ENCODE data around the gene TMA16. TPM values are rescaled to one million over a fixed set of nuclear protein-coding genes. Genes with fewer than 3 reads are reported as not detected.

Gene TMA16
- total RNA-seq, 1 donor from 2014 or later, result 20.9 TPM

GRCh38 chr4:163556177-163556576 lies 61.7 kb downstream of the TMA16 start:
- no peak overlapping the region for H3K9ac ChIP-seq (ENCODE audit: low read depth in 1 of 3, low read length in 3 of 3)

GRCh38 chr4:163556650-163557391 lies 62.3 kb downstream of the TMA16 start:
- Histone ChIP-seq H3K36me3 (ENCODE audit: control insufficient read depth in 3 of 3, insufficient read depth in 3 of 3, low read length in 3 of 3) (no peaks in the 10 kb centered on the region), H3K27ac (ENCODE audit: low read depth, low read length) (no peak overlapping the region), H3K4me3 (ENCODE audit: low read length in 3 of 3) (no peak overlapping the region), H3K9me3 (ENCODE audit: control insufficient read depth in 3 of 3, low read length in 3 of 3) (peaks cover 0 to 2% (median 0%) of the 10 kb centered on the region in 3 donors), H3K27me3 (ENCODE audit: control insufficient read depth in 3 of 3, insufficient read depth in 3 of 3, low read length in 3 of 3) (no peaks in the 10 kb centered on the region), H3K4me1 (ENCODE audit: control insufficient read depth in 3 of 3, insufficient read depth in 3 of 3, low read length in 3 of 3) (no peaks in the 10 kb centered on the region), H3K9ac (ENCODE audit: low read depth in 1 of 3, low read length in 3 of 3) (no peak overlapping the region)

More at GRCh38 chr4:163556177-163556576, 61.7 kb downstream of the TMA16 start:
- H3K27ac ChIP-seq (ENCODE audit: low read depth, low read length), result no peak overlapping the region
- H3K36me3 ChIP-seq (ENCODE audit: control insufficient read depth in 3 of 3, insufficient read depth in 3 of 3, low read length in 3 of 3), result no peaks in the 10 kb centered on the region
- no peaks in the 10 kb centered on the region for H3K4me1 ChIP-seq (ENCODE audit: control insufficient read depth in 3 of 3, insufficient read depth in 3 of 3, low read length in 3 of 3)
- no peaks in the 10 kb centered on the region for H3K9me3 ChIP-seq (ENCODE audit: control insufficient read depth in 3 of 3, low read length in 3 of 3)
- no peaks in the 10 kb centered on the region for H3K27me3 ChIP-seq (ENCODE audit: control insufficient read depth in 3 of 3, insufficient read depth in 3 of 3, low read length in 3 of 3)
- H3K4me3 ChIP-seq (ENCODE audit: low read length in 3 of 3), result no peak overlapping the region

- Histone ChIP-seq H3K27ac (ENCODE audit: low read depth, low read length) (no peak overlapping the region), H3K4me3 (ENCODE audit: low read length in 3 of 3) (no peak overlapping the region), H3K36me3 (ENCODE audit: control insufficient read depth in 3 of 3, insufficient read depth in 3 of 3, low read length in 3 of 3) (no peaks in the 10 kb centered on the region)
Observed at GRCh38 chr4:163558539-163559044, 64.1 kb downstream of the TMA16 start.

GRCh38 chr4:163562496-163562895 lies 68.0 kb downstream of the TMA16 start:
- no peaks in the 10 kb centered on the region for H3K4me1 ChIP-seq (ENCODE audit: control insufficient read depth in 3 of 3, insufficient read depth in 3 of 3, low read length in 3 of 3)
- no peaks in the 10 kb centered on the region for H3K27me3 ChIP-seq (ENCODE audit: control insufficient read depth in 3 of 3, insufficient read depth in 3 of 3, low read length in 3 of 3)
- peaks cover 0 to 2% (median 0%) of the 10 kb centered on the region in 3 donors for H3K9me3 ChIP-seq (ENCODE audit: control insufficient read depth in 3 of 3, low read length in 3 of 3)
- H3K27ac ChIP-seq (ENCODE audit: low read depth, low read length), result no peak overlapping the region
- H3K9ac ChIP-seq (ENCODE audit: low read depth in 1 of 3, low read length in 3 of 3), result no peak overlapping the region
- no peak overlapping the region for H3K4me3 ChIP-seq (ENCODE audit: low read length in 3 of 3)
- H3K36me3 ChIP-seq (ENCODE audit: control insufficient read depth in 3 of 3, insufficient read depth in 3 of 3, low read length in 3 of 3), result no peaks in the 10 kb centered on the region

More at GRCh38 chr4:163558539-163559044, 64.1 kb downstream of the TMA16 start:
- no peaks in the 10 kb centered on the region for H3K27me3 ChIP-seq (ENCODE audit: control insufficient read depth in 3 of 3, insufficient read depth in 3 of 3, low read length in 3 of 3)
- H3K9me3 ChIP-seq (ENCODE audit: control insufficient read depth in 3 of 3, low read length in 3 of 3), result peaks cover 0 to 2% (median 0%) of the 10 kb centered on the region in 3 donors
- H3K4me1 ChIP-seq (ENCODE audit: control insufficient read depth in 3 of 3, insufficient read depth in 3 of 3, low read length in 3 of 3), result no peaks in the 10 kb centered on the region
- no peak overlapping the region for H3K9ac ChIP-seq (ENCODE audit: low read depth in 1 of 3, low read length in 3 of 3)

GRCh38 chr4:163563592-163563991 lies 69.1 kb downstream of the TMA16 start:
- Histone ChIP-seq H3K4me3 (ENCODE audit: low read length in 3 of 3) (no peak overlapping the region), H3K27ac (ENCODE audit: low read depth, low read length) (no peak overlapping the region), H3K4me1 (ENCODE audit: control insufficient read depth in 3 of 3, insufficient read depth in 3 of 3, low read length in 3 of 3) (no peaks in the 10 kb centered on the region), H3K9ac (ENCODE audit: low read depth in 1 of 3, low read length in 3 of 3) (no peak overlapping the region), H3K9me3 (ENCODE audit: control insufficient read depth in 3 of 3, low read length in 3 of 3) (peaks cover 0 to 2% (median 0%) of the 10 kb centered on the region in 3 donors), H3K36me3 (ENCODE audit: control insufficient read depth in 3 of 3, insufficient read depth in 3 of 3, low read length in 3 of 3) (no peaks in the 10 kb centered on the region), H3K27me3 (ENCODE audit: control insufficient read depth in 3 of 3, insufficient read depth in 3 of 3, low read length in 3 of 3) (no peaks in the 10 kb centered on the region)

GRCh38 chr4:163564221-163564720 lies 69.8 kb downstream of the TMA16 start:
- H3K9me3 ChIP-seq (ENCODE audit: control insufficient read depth in 3 of 3, low read length in 3 of 3), result peaks cover 0 to 2% (median 0%) of the 10 kb centered on the region in 3 donors
- no peaks in the 10 kb centered on the region for H3K27me3 ChIP-seq (ENCODE audit: control insufficient read depth in 3 of 3, insufficient read depth in 3 of 3, low read length in 3 of 3)
- no peak overlapping the region for H3K27ac ChIP-seq (ENCODE audit: low read depth, low read length)
- H3K9ac ChIP-seq (ENCODE audit: low read depth in 1 of 3, low read length in 3 of 3), result no peak overlapping the region
- no peaks in the 10 kb centered on the region for H3K36me3 ChIP-seq (ENCODE audit: control insufficient read depth in 3 of 3, insufficient read depth in 3 of 3, low read length in 3 of 3)
- H3K4me3 ChIP-seq (ENCODE audit: low read length in 3 of 3), result no peak overlapping the region
- no peaks in the 10 kb centered on the region for H3K4me1 ChIP-seq (ENCODE audit: control insufficient read depth in 3 of 3, insufficient read depth in 3 of 3, low read length in 3 of 3)

GRCh38 chr4:163565226-163566135 lies 71.0 kb downstream of the TMA16 start:
- Histone ChIP-seq H3K4me1 (ENCODE audit: control insufficient read depth in 3 of 3, insufficient read depth in 3 of 3, low read length in 3 of 3) (no peaks in the 10 kb centered on the region), H3K9me3 (ENCODE audit: control insufficient read depth in 3 of 3, low read length in 3 of 3) (peaks cover 0 to 2% (median 0%) of the 10 kb centered on the region in 3 donors), H3K27me3 (ENCODE audit: control insufficient read depth in 3 of 3, insufficient read depth in 3 of 3, low read length in 3 of 3) (no peaks in the 10 kb centered on the region), H3K36me3 (ENCODE audit: control insufficient read depth in 3 of 3, insufficient read depth in 3 of 3, low read length in 3 of 3) (no peaks in the 10 kb centered on the region), H3K9ac (ENCODE audit: low read depth in 1 of 3, low read length in 3 of 3) (no peak overlapping the region), H3K27ac (ENCODE audit: low read depth, low read length) (no peak overlapping the region), H3K4me3 (ENCODE audit: low read length in 3 of 3) (no peak overlapping the region)

- Histone ChIP-seq H3K9ac (ENCODE audit: low read depth in 1 of 3, low read length in 3 of 3) (no peak overlapping the region), H3K4me3 (ENCODE audit: low read length in 3 of 3) (no peak overlapping the region), H3K4me1 (ENCODE audit: control insufficient read depth in 3 of 3, insufficient read depth in 3 of 3, low read length in 3 of 3) (no peaks in the 10 kb centered on the region), H3K9me3 (ENCODE audit: control insufficient read depth in 3 of 3, low read length in 3 of 3) (peaks cover 0 to 2% (median 0%) of the 10 kb centered on the region in 3 donors), H3K36me3 (ENCODE audit: control insufficient read depth in 3 of 3, insufficient read depth in 3 of 3, low read length in 3 of 3) (no peaks in the 10 kb centered on the region), H3K27ac (ENCODE audit: low read depth, low read length) (no peak overlapping the region), H3K27me3 (ENCODE audit: control insufficient read depth in 3 of 3, insufficient read depth in 3 of 3, low read length in 3 of 3) (no peaks in the 10 kb centered on the region)
Observed at GRCh38 chr4:163566257-163566796, 71.8 kb downstream of the TMA16 start.

GRCh38 chr4:163568843-163569242 lies 74.4 kb downstream of the TMA16 start:
- no peaks in the 10 kb centered on the region for H3K4me1 ChIP-seq (ENCODE audit: control insufficient read depth in 3 of 3, insufficient read depth in 3 of 3, low read length in 3 of 3)
- H3K27ac ChIP-seq (ENCODE audit: low read depth, low read length), result no peak overlapping the region
- H3K9ac ChIP-seq (ENCODE audit: low read depth in 1 of 3, low read length in 3 of 3), result no peak overlapping the region
- H3K27me3 ChIP-seq (ENCODE audit: control insufficient read depth in 3 of 3, insufficient read depth in 3 of 3, low read length in 3 of 3), result no peaks in the 10 kb centered on the region
- H3K36me3 ChIP-seq (ENCODE audit: control insufficient read depth in 3 of 3, insufficient read depth in 3 of 3, low read length in 3 of 3), result no peaks in the 10 kb centered on the region
- H3K4me3 ChIP-seq (ENCODE audit: low read length in 3 of 3), result no peak overlapping the region
- H3K9me3 ChIP-seq (ENCODE audit: control insufficient read depth in 3 of 3, low read length in 3 of 3), result no peaks in the 10 kb centered on the region

Measured in skeletal muscle tissue (tissue), 4 donors.